Neuron (in vitro differentiated cells): Measurements from ENCODE around the gene KRTAP3-3.

Source experiments
- H2AFZ ChIP-seq: one replicate; pipeline ENCODE4 v1.6.1; 2013; ENCODE audit warnings: low read depth, mild to moderate bottlenecking, inconsistent platforms, low read length, moderate library complexity
- H3K27me3 ChIP-seq: one replicate; pipeline ENCODE4 v1.6.1; 2013; ENCODE audit warnings: low read length; ENCODE audit not compliant: insufficient read depth
- H3K36me3 ChIP-seq: one replicate; pipeline ENCODE4 v1.6.1; 2013; ENCODE audit warnings: low read length; ENCODE audit not compliant: insufficient read depth
- H3K4me1 ChIP-seq: one replicate; pipeline ENCODE4 v1.6.1; 2013; ENCODE audit warnings: low read length; ENCODE audit not compliant: insufficient read depth
- H3K4me3 ChIP-seq: 2 replicates; pipeline ENCODE4 v1.5.1; 2013; ENCODE audit warnings: mild to moderate bottlenecking, low read length, moderate library complexity
- H3K9me3 ChIP-seq: one replicate; pipeline ENCODE4 v1.6.1; 2013; ENCODE audit warnings: low read length

KRTAP3-3 gene

DNA sequence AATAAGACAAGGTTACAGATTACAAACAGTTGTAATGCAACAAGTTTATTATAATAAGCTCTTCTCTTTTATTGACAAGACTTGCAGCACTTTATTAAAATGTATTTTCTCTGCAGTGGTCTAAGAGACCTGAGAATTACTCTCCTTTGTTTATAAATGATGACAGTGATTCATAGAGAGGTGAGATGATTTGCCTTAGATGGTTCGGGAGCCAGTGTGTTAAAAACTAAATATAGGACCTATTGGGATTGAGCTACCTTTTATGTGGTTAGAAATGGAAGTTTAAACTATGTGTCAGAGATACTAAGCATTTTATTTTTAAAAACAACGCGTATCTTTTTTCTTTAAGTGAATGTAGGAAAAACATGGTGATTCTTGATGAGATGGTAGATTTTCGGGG, 2.9 kb upstream of the KRTAP3-3 start:
- Histone ChIP-seq H3K9me3 (no peaks in the 10 kb centered on the region), H3K4me1 (no peaks in the 10 kb centered on the region), H3K27me3 (no peaks in the 10 kb centered on the region), H3K36me3 (no peaks in the 10 kb centered on the region), H2AFZ (no peak overlapping the region), H3K4me3 (no peak overlapping the region)

- H3K9me3 ChIP-seq, result no peaks in the 10 kb centered on the region
- no peaks in the 10 kb centered on the region for H3K27me3 ChIP-seq
- no peaks in the 10 kb centered on the region for H3K4me1 ChIP-seq
- H3K4me3 ChIP-seq, result no peak overlapping the region
- no peaks in the 10 kb centered on the region for H3K36me3 ChIP-seq
- no peak overlapping the region for H2AFZ ChIP-seq
These were observed 1.2 kb upstream of the KRTAP3-3 start for GRCh38 chr17:40995116-40995515.

DNA sequence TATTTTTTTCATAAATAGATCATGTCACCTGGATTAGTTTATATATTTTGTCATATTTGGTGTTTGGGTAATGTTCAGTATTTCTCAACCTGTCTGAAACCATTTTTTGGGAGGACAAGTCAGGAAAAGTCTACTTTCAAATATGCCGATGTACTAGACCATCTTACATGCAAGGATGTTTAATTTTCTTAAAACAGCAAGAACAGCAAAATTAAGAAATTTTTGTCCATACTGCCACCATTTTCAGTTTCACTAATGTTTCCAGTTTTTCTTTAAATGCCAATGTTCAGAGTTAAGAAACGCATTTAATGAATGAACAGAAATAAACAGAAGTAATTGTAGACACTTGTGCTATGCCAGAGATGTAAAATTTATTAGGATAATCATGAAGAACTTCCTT, 880 bp downstream of the KRTAP3-3 start:
- Histone ChIP-seq H3K4me1 (no peaks in the 10 kb centered on the region), H3K27me3 (no peaks in the 10 kb centered on the region), H3K9me3 (no peaks in the 10 kb centered on the region)

GRCh38 chr17:40992666-40993065, 1.3 kb downstream of the KRTAP3-3 start:
- H3K4me3 ChIP-seq, result no peak overlapping the region
- no peaks in the 10 kb centered on the region for H3K27me3 ChIP-seq
- H3K9me3 ChIP-seq, result no peaks in the 10 kb centered on the region
- H3K4me1 ChIP-seq, result no peaks in the 10 kb centered on the region
- no peak overlapping the region for H2AFZ ChIP-seq
- H3K36me3 ChIP-seq, result no peaks in the 10 kb centered on the region

More for the DNA sequence above, 880 bp downstream of the KRTAP3-3 start:
- Histone ChIP-seq H3K36me3 (no peaks in the 10 kb centered on the region), H3K4me3 (no peak overlapping the region), H2AFZ (no peak overlapping the region)

GRCh38 chr17:40986920-40987319, 7.0 kb downstream of the KRTAP3-3 start:
- Histone ChIP-seq H3K9me3 (no peaks in the 10 kb centered on the region), H3K4me1 (no peaks in the 10 kb centered on the region), H3K36me3 (no peaks in the 10 kb centered on the region), H2AFZ (no peak overlapping the region), H3K4me3 (no peak overlapping the region), H3K27me3 (no peaks in the 10 kb centered on the region)

- Histone ChIP-seq H3K9me3 (no peaks in the 10 kb centered on the region), H3K27me3 (no peaks in the 10 kb centered on the region), H3K4me1 (no peaks in the 10 kb centered on the region), H3K36me3 (no peaks in the 10 kb centered on the region), H3K4me3 (no peak within 1 kb of the TSS), H2AFZ (no peak within 1 kb of the TSS)
These were observed 9.7 kb downstream of the KRTAP3-3 start, which contains the start of gene KRT40 for GRCh38 chr17:40984226-40984625. TSS of gene KRT40 (minus strand) at chr17:40984326. CDS start at chr17:40984273, 53 bp downstream.

- Histone ChIP-seq H3K4me3 (no peak overlapping the region), H3K36me3 (no peaks in the 10 kb centered on the region), H3K4me1 (no peaks in the 10 kb centered on the region), H2AFZ (no peak overlapping the region), H3K9me3 (no peaks in the 10 kb centered on the region), H3K27me3 (no peaks in the 10 kb centered on the region)
These were observed 12.8 kb downstream of the KRTAP3-3 start for GRCh38 chr17:40981115-40981514.

- H2AFZ ChIP-seq, result no peak overlapping the region
These were observed 13.4 kb downstream of the KRTAP3-3 start for GRCh38 chr17:40980596-40980995.

GRCh38 chr17:40980117-40980516, 13.8 kb downstream of the KRTAP3-3 start:
- no peak overlapping the region for H3K4me3 ChIP-seq
- H3K36me3 ChIP-seq, result no peaks in the 10 kb centered on the region
- H3K27me3 ChIP-seq, result no peaks in the 10 kb centered on the region
- no peaks in the 10 kb centered on the region for H3K9me3 ChIP-seq
- no peak overlapping the region for H2AFZ ChIP-seq
- no peaks in the 10 kb centered on the region for H3K4me1 ChIP-seq

More at GRCh38 chr17:40980596-40980995, 13.4 kb downstream of the KRTAP3-3 start:
- H3K9me3 ChIP-seq, result no peaks in the 10 kb centered on the region
- H3K4me1 ChIP-seq, result no peaks in the 10 kb centered on the region
- no peaks in the 10 kb centered on the region for H3K27me3 ChIP-seq
- H3K4me3 ChIP-seq, result no peak overlapping the region
- no peaks in the 10 kb centered on the region for H3K36me3 ChIP-seq

DNA sequence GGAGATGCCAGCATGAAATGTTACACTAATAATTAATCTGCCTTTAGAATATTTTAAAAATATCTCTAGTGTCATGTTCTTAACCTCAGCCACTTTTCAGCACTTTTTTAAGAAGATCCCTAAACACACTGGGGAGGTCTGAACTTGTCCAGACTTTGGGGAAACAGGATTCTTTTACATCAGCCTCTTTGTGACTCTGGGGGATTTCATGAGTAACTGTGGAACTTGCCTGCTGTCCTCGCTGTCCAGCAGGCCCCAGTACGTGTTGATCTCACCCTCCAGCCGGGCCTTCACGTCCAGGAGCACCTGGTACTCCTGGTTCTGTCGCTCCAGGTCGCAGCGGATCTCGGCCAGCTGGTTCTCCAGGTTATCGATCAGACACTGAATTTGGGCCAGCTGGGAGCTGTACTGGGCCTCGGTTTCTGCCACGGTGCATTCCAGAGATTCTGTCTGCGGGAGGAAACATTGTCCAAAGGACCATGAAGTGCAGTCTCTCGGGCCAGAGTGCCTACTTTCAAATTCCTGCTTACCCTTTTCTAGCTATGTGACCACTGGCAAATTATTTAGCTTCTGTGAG, 15.3 kb downstream of the KRTAP3-3 start:
- no peak overlapping the region for H3K4me3 ChIP-seq

DNA sequence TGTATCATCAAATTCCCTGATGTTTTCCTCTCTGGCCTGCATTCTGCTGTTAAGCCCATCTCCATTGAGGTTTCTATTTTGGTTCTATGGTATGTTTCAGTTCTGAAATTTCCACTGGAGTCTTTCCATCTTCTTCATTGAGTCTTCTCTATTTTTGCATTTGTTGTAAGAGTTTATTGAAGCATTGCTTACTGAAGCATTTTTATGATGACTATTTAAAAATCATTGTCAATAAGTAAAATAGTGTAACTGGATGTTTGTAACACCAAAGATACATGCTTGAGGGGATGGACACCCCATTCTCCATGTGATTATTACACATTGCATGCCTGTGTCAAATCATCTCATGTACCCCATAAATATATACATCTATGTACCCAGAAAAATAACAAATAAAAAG, 18.4 kb downstream of the KRTAP3-3 start:
- H3K9me3 ChIP-seq, result no peaks in the 10 kb centered on the region

More for the DNA sequence above, 15.3 kb downstream of the KRTAP3-3 start:
- H3K9me3 ChIP-seq, result no peaks in the 10 kb centered on the region
- H3K27me3 ChIP-seq, result no peaks in the 10 kb centered on the region
- H3K4me1 ChIP-seq, result no peaks in the 10 kb centered on the region
- no peak overlapping the region for H2AFZ ChIP-seq
- H3K36me3 ChIP-seq, result no peaks in the 10 kb centered on the region

DNA sequence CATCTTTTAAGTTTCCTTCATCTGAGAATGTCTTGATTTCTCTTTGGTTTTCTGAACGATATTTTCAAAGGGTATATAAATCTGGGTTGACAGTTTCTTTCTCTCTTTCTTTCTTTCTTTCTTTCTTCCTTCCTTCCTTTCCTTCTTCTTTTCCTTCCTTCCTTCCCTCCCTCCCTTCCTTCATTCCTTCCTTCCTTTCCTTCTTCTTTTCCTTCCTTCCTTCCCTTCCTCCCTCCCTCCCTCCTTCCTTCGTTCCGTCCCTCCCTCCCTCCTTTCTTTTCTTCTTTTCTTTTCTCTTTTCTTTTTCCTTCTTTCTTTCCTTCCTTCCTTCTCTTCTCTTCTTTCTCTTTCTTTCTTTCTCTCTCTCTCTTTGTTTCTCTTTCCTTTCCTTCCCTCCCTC, 19.6 kb downstream of the KRTAP3-3 start:
- H3K4me1 ChIP-seq, result no peaks in the 10 kb centered on the region
- H3K36me3 ChIP-seq, result no peaks in the 10 kb centered on the region
- H3K27me3 ChIP-seq, result no peaks in the 10 kb centered on the region
- H2AFZ ChIP-seq, result no peak overlapping the region
- no peaks in the 10 kb centered on the region for H3K9me3 ChIP-seq
- H3K4me3 ChIP-seq, result no peak overlapping the region

More for the DNA sequence above, 18.4 kb downstream of the KRTAP3-3 start:
- no peaks in the 10 kb centered on the region for H3K36me3 ChIP-seq
- H2AFZ ChIP-seq, result no peak overlapping the region
- H3K4me1 ChIP-seq, result no peaks in the 10 kb centered on the region
- H3K4me3 ChIP-seq, result no peak overlapping the region
- no peaks in the 10 kb centered on the region for H3K27me3 ChIP-seq

DNA sequence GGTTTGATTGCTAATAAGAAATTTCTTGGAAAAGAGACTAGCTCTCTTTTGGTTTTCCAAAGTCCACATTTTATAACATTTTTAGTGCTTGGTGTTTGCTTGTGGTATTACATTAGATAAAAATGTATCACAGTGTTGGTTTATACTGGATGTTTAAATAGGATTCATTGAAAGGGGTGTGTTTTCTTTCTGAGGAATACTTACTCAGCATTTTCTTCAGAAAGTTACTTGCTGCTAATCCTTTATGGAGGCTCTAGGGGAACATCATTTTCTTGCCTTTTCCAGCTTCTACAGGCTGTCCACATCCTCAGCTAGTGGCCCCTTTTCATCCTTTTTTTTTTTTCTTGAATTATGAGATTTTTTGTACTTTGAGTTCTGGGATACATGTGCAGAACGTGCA, 26.4 kb downstream of the KRTAP3-3 start:
- Histone ChIP-seq H3K36me3 (no peaks in the 10 kb centered on the region), H3K27me3 (no peaks in the 10 kb centered on the region), H3K4me1 (no peaks in the 10 kb centered on the region), H3K9me3 (no peaks in the 10 kb centered on the region), H2AFZ (no peak overlapping the region), H3K4me3 (no peak overlapping the region)

- no peaks in the 10 kb centered on the region for H3K4me1 ChIP-seq
- no peaks in the 10 kb centered on the region for H3K36me3 ChIP-seq
These were observed 27.1 kb downstream of the KRTAP3-3 start, which contains the start of gene KRT39 for GRCh38 chr17:40966848-40967247. TSS of gene KRT39 (minus strand) at chr17:40966948. CDS start at chr17:40966856, 92 bp downstream.

More at GRCh38 chr17:40966848-40967247, 27.1 kb downstream of the KRTAP3-3 start, which contains the start of gene KRT39:
- H3K4me3 ChIP-seq, result no peak within 1 kb of the TSS
- no peaks in the 10 kb centered on the region for H3K9me3 ChIP-seq
- H2AFZ ChIP-seq, result no peak within 1 kb of the TSS
- H3K27me3 ChIP-seq, result no peaks in the 10 kb centered on the region
